Nephron (organoid): ENCODE data around the gene C1orf35.
"Not testable (repeated sequence)": the region's sequence is repeated elsewhere in the genome, so short reads cannot be mapped to it uniquely, and the experiment has no call there.

Experiments
- H3K27ac Mint-ChIP-seq, 3 experiments: 2 replicates each; pipeline ENCODE4 v1.8.0; 2020; ENCODE audit warnings: mixed read lengths in 3 of 3, mild to moderate bottlenecking in 2 of 3, moderate library complexity in 1 of 3
- H3K27me3 Mint-ChIP-seq: 2 replicates; pipeline ENCODE4 v1.8.0; 2021; ENCODE audit warnings: low read depth, mild to moderate bottlenecking, moderate library complexity, mixed read lengths
- H3K36me3 Mint-ChIP-seq: 2 replicates; pipeline ENCODE4 v1.8.0; 2020; ENCODE audit warnings: low read depth, mixed read lengths
- H3K4me1 Mint-ChIP-seq: 2 replicates; pipeline ENCODE4 v1.8.0; 2020; ENCODE audit warnings: mixed read lengths
- H3K4me3 Mint-ChIP-seq, 3 experiments: 2 replicates each; pipeline ENCODE4 v1.8.0; 2020; ENCODE audit warnings: mild to moderate bottlenecking in 3 of 3, mixed read lengths in 3 of 3, moderate library complexity in 2 of 3
- H3K9me3 Mint-ChIP-seq: 2 replicates; pipeline ENCODE4 v1.8.0; 2020; ENCODE audit warnings: mixed read lengths
- TF ChIP-seq, protein P1 (sequence below), 3 experiments: fragments of 200-600 bp; sonication (generic); IDR thresholded peaks; one replicate each; pipeline ENCODE4 v1.5.0; 2021; ENCODE audit warnings: antibody characterized with exemption in 3 of 3; ENCODE audit not compliant: unreplicated experiment in 3 of 3

C1orf35 gene

DNA sequence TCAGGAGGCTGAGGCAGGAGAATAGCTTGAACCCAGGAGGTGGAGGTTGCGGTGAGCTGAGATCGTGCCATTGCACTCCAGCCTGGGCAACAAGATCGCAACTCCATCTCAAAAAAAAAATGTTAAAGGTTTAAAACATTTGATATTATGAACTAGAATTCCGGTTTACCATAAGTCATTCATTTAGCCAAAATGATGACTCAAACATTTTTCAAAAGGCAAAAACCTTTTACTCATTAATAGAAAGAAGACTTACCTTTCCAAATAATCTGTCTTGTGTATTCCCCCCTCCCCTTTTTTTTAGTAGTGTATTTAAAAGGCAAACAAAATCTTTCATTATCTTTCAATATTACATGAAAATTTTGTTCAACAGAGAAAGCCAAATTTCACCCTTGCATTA, 14.2 kb upstream of the C1orf35 start:
- Mint-ChIP-seq H3K4me3 (no peak overlapping the region), H3K9me3 (peaks cover 10% of the 10 kb centered on the region), H3K27ac (no peak overlapping the region), H3K36me3 (peaks cover 7% of the 10 kb centered on the region), H3K27me3 (peaks cover 4% of the 10 kb centered on the region), H3K4me1 (no peaks in the 10 kb centered on the region)
- TF ChIP-seq, protein P1, sequence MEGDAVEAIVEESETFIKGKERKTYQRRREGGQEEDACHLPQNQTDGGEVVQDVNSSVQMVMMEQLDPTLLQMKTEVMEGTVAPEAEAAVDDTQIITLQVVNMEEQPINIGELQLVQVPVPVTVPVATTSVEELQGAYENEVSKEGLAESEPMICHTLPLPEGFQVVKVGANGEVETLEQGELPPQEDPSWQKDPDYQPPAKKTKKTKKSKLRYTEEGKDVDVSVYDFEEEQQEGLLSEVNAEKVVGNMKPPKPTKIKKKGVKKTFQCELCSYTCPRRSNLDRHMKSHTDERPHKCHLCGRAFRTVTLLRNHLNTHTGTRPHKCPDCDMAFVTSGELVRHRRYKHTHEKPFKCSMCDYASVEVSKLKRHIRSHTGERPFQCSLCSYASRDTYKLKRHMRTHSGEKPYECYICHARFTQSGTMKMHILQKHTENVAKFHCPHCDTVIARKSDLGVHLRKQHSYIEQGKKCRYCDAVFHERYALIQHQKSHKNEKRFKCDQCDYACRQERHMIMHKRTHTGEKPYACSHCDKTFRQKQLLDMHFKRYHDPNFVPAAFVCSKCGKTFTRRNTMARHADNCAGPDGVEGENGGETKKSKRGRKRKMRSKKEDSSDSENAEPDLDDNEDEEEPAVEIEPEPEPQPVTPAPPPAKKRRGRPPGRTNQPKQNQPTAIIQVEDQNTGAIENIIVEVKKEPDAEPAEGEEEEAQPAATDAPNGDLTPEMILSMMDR (IDR thresholded peaks at IDR 0.05; ENCODE audit: unreplicated experiment in 3 of 3) = no peak

DNA sequence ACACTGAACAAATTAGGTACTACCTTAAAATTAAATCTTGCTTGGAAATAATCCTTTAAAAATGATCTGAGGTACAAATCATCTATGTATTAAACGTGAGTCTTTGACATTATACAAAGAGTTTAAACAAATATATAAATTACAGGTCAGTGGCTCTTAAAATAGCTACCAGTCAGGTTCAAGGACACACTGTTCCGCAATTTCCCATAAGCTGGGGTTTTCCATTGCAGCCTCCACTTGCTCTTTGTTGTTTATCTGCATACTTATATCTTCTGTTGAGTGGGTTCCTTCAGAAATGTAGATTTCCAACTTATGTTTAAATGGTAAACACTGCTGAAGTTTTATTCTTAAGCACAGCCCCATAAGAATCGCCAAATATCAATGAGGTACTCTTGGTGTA, 11.7 kb upstream of the C1orf35 start:
- H3K9me3 Mint-ChIP-seq = peaks cover 9% of the 10 kb centered on the region
- H3K4me3 Mint-ChIP-seq = no peak overlapping the region
- peaks cover 6% of the 10 kb centered on the region for H3K4me1 Mint-ChIP-seq
- peaks cover 4% of the 10 kb centered on the region for H3K27me3 Mint-ChIP-seq
- peaks cover 7% of the 10 kb centered on the region for H3K36me3 Mint-ChIP-seq
- TF ChIP-seq, protein P1 (IDR thresholded peaks at IDR 0.05; ENCODE audit: unreplicated experiment in 3 of 3) = no peak
- no peak overlapping the region for H3K27ac Mint-ChIP-seq

DNA sequence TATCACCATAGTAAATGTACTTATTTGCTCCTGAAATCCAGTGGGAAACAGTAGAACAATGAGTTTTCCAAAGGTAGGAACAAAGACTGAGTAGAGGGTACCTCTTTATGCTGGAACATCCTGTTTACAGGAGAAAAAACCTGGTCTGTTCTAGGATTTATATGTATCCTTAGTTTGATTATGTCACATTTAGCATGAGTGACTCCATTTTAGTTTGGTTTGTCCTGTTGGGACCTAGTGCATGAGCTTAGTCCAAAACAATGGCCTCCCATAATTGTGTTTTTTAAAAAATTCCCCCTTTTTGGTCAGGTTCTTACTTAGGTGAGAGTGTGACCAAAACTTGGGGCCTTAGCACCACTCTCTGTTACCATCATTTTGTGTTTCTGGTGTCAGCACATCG, 9.5 kb upstream of the C1orf35 start:
- Mint-ChIP-seq H3K36me3 (peaks cover 3% of the 10 kb centered on the region), H3K4me3 (no peak overlapping the region), H3K27ac (no peak overlapping the region), H3K4me1 (peaks cover 13% of the 10 kb centered on the region), H3K27me3 (peaks cover 4% of the 10 kb centered on the region), H3K9me3 (peaks cover 3% of the 10 kb centered on the region)
- TF ChIP-seq, protein P1 (IDR thresholded peaks at IDR 0.05; ENCODE audit: unreplicated experiment in 3 of 3) = no peak

DNA sequence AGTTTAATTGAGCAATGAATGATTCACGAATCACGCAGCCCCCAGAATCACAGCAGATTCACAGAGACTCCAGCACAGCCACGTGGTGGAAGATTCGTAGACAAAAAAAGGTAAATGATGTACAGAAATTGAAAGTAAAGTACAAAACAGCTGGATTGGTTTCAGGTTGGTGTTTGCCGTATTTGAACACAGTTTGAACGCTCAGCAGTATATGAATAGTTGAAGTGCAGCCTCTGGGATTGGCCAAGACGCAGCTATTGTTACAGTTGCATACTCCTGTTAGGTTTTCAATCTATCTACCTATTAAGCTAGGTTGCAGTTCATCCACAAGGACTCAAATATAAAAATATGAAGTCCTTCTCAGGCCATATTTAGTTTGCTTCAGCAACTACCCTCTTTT, 9.0 kb upstream of the C1orf35 start:
- peaks cover 4% of the 10 kb centered on the region for H3K27me3 Mint-ChIP-seq
- TF ChIP-seq, protein P1 (IDR thresholded peaks at IDR 0.05; ENCODE audit: unreplicated experiment in 3 of 3) = no peak
- no peaks in the 10 kb centered on the region for H3K36me3 Mint-ChIP-seq
- no peak overlapping the region for H3K27ac Mint-ChIP-seq
- peaks cover 13% of the 10 kb centered on the region for H3K4me1 Mint-ChIP-seq
- no peaks in the 10 kb centered on the region for H3K9me3 Mint-ChIP-seq
- H3K4me3 Mint-ChIP-seq = no peak overlapping the region

DNA sequence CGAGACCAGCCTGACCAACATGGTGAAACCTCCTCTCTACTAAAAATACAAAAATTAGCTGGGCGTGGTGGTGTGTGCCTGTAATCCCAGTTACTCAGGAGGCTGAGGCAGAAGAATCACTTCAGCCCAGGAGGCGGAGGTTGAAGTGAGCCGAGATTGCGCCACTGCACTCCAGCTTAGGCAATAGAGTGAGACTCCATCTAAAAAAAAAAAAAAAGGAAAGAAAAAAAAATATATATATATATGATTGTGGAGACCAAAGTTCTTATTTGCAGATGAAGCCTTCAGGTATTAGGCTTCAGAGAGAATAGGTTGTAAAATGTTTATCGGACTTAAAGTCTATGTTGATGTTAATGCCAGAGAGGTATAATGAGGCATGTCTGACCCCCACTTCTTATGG, 8.2 kb upstream of the C1orf35 start:
- H3K36me3 Mint-ChIP-seq, H3K9me3 Mint-ChIP-seq, H3K27ac Mint-ChIP-seq, H3K27me3 Mint-ChIP-seq: not testable (repeated sequence)
- peaks cover 13% of the 10 kb centered on the region for H3K4me1 Mint-ChIP-seq
- peak overlapping the region in 2 of 3 experiments; percentile 21 to 41 for H3K4me3 Mint-ChIP-seq

DNA sequence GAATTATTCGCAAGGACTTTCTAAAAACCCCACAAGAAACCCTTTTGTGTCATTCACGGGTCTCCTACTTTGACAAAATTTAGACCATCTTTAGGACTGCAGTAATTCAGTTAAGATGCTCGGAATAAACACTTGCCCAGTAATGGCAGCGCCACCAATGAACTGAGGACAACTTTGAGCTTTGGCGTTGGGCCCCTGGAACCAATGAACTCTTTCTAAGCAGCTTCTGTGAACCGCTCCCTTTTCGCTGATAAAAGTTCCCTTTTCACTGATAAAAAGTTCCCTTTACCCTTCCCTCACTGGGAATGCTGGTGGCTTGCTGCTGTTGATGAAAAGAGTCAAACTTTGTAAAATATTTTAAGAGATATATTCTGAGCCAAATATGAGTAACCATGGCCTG, 7.4 kb upstream of the C1orf35 start:
- peaks cover 13% of the 10 kb centered on the region for H3K4me1 Mint-ChIP-seq
- peaks cover 9% of the 10 kb centered on the region for H3K36me3 Mint-ChIP-seq
- peak overlapping the region; percentile 77 to 96 (median 96) for H3K27ac Mint-ChIP-seq
- H3K9me3 Mint-ChIP-seq = no peaks in the 10 kb centered on the region
- H3K27me3 Mint-ChIP-seq = peaks cover 4% of the 10 kb centered on the region
- H3K4me3 Mint-ChIP-seq = peak overlapping the region in 2 of 3 experiments; percentile 90 to 95
- TF ChIP-seq, protein P1 (IDR thresholded peaks at IDR 0.05; ENCODE audit: unreplicated experiment in 3 of 3) = no peak
